A549 (cell line): Measurements from ENCODE around the gene SNX25. TPM values are rescaled to one million over a fixed set of nuclear protein-coding genes. Genes with fewer than 3 reads are reported as not detected.
A peak's percentile ranks its signal among the peaks of the same experiment; 100 is the strongest.
"Not testable (repeated sequence)": the region's sequence is repeated elsewhere in the genome, so short reads cannot be mapped to it uniquely, and the experiment has no call there.

Experiments used
- ATAC-seq, 2 experiments: fragments of 200-7000 bp in 1 of 2; fragments of >200 bp in 1 of 2; cut with Nextera tagmentation in 1 of 2; cut with Tn5 transposase in 1 of 2; 3 replicates each; pipeline versions ENCODE4 v1.8.0 to v1.9.1; 2018 to 2020; ENCODE audit warnings: mild to moderate bottlenecking in 1 of 2, moderate library complexity in 1 of 2
- CTCF ChIA-PET: fragments of 300-600 bp; sonication (Branson Sonifier 250); formaldehyde crosslinking; extraction: SDS; loops from one replicate; lab custom pipeline; 2021; ENCODE audit warnings: antibody characterized with exemption, inconsistent platforms; lab: Yijun Ruan, JAX
- POLR2A ChIA-PET: fragments of 350-600 bp; formaldehyde crosslinking; extraction: SDS; loops from one replicate; lab custom pipeline; 2021; ENCODE audit warnings: antibody characterized with exemption, inconsistent platforms; lab: Yijun Ruan, JAX
- DNase-seq, 2 experiments: peaks; one replicate each; pipeline versions ENCODE4 v3.0.0 to v3.0.0-alpha.2; 2011 to 2016; ENCODE audit warnings: low read depth in 1 of 2, low spot score in 1 of 2
- FAIRE-seq: peaks from 2 replicates; lab custom pipeline; 2011; peaks lifted over from hg19 to GRCh38; lab: Jason Lieb, UNC
- H3K27ac ChIP-seq, 2 experiments: fragments of >200 bp; sonication (Bioruptor Twin); formaldehyde crosslinking; 3 replicates each; pipeline ENCODE4 v1.5.1; 2016 to 2017
- H3K4me1 ChIP-seq: fragments of >200 bp; sonication (Bioruptor Twin); formaldehyde crosslinking; 3 replicates; pipeline ENCODE4 v1.6.1; 2016
- H3K4me2 ChIP-seq: fragments of >200 bp; sonication (Bioruptor Twin); formaldehyde crosslinking; 3 replicates; pipeline ENCODE4 v1.6.1; 2016
- H3K4me3 ChIP-seq: fragments of >200 bp; sonication (Bioruptor Twin); formaldehyde crosslinking; 3 replicates; pipeline ENCODE4 v1.5.1; 2016
- H3K9me3 ChIP-seq: fragments of >200 bp; sonication (Bioruptor Twin); formaldehyde crosslinking; 3 replicates; pipeline ENCODE4 v1.6.1; 2016
- EHF ChIP-seq: fragments of 250-450 bp; sonication (Bioruptor Pico); IDR thresholded peaks from 2 replicates; pipeline ENCODE4 v1.5.0; 2020; ENCODE audit warnings: mild to moderate bottlenecking
- GATA3 ChIP-seq: IDR thresholded peaks from 2 replicates; pipeline ENCODE4 v1.6.1; 2012; ENCODE audit warnings: borderline replicate concordance
- HEYL ChIP-seq: fragments of 250-450 bp; sonication (Bioruptor Pico); IDR thresholded peaks from 2 replicates; pipeline ENCODE4 v1.8.0; 2021; ENCODE audit warnings: mild to moderate bottlenecking, moderate library complexity
- HOXB13 ChIP-seq: fragments of 250-450 bp; sonication (Bioruptor Pico); IDR thresholded peaks from 2 replicates; pipeline ENCODE4 v1.5.0; 2020; ENCODE audit warnings: low read depth, mild to moderate bottlenecking, moderate library complexity
- JUN ChIP-seq, 2 experiments: fragments of >200 bp; sonication (Bioruptor Twin); formaldehyde crosslinking; IDR thresholded peaks; 2 replicates in 1 of 2; 3 replicates in 1 of 2; pipeline ENCODE4 v1.6.1; 2016 to 2017
- MYC ChIP-seq: IDR thresholded peaks from 2 replicates; pipeline ENCODE4 v1.6.1; 2012; ENCODE audit warnings: mild to moderate bottlenecking, inconsistent platforms, low read length, improper control_type of control experiment, borderline replicate concordance
- NFE2L2 ChIP-seq: fragments of 150-350 bp; conservative IDR thresholded peaks from 2 replicates; pipeline ENCODE4 v1.6.1; 2014; ENCODE audit warnings: low read length
- PHF8 ChIP-seq: fragments of 200-600 bp; sonication (generic); IDR thresholded peaks from 2 replicates; pipeline ENCODE4 v1.6.1; 2016; ENCODE audit warnings: low read depth, mild to moderate bottlenecking, antibody characterized with exemption, moderate library complexity, borderline replicate concordance
- POLR2AphosphoS2 ChIP-seq: conservative IDR thresholded peaks from 2 replicates; pipeline ENCODE4 v1.6.1; 2012; ENCODE audit warnings: low read length, improper control_type of control experiment, inconsistent platforms
- RARB ChIP-seq: fragments of 250-450 bp; sonication (Bioruptor Pico); IDR thresholded peaks from 2 replicates; pipeline ENCODE4 v1.8.0; 2021; ENCODE audit warnings: mild to moderate bottlenecking, moderate library complexity
- TP53 ChIP-seq: fragments of 250-450 bp; sonication (Bioruptor Pico); IDR thresholded peaks from 2 replicates; pipeline ENCODE4 v1.5.0; 2021; ENCODE audit warnings: mild to moderate bottlenecking, moderate library complexity
- ZC3H11A ChIP-seq: fragments of 450-650 bp; IDR thresholded peaks from 2 replicates; pipeline ENCODE4 v1.6.1; 2014; ENCODE audit warnings: antibody characterized with exemption, mild to moderate bottlenecking
- ZNF302 ChIP-seq: fragments of 250-450 bp; sonication (Bioruptor Pico); IDR thresholded peaks from 2 replicates; pipeline ENCODE4 v1.9.0; 2021; ENCODE audit warnings: inconsistent platforms, mild to moderate bottlenecking, moderate library complexity
- WGBS: methylation state at CpG from one replicate; pipeline ENCODE4 v1.1.6; 2017; ENCODE audit errors: missing lambda C conversion rate; 5-methylcytosine and 5-hydroxymethylcytosine counted together
- polyA plus RNA-seq, 4 experiments: library from polyadenylated mRNA; depleted of rRNA in 3 of 4; stranded (reverse); fragments of >200 nt; fragmentation: RNase III in 1 of 4; extraction: RNeasy Plus Mini Kit Qiagen cat#74134 plus additional on column Dnase treatment in 1 of 4; gene quantifications; 2 replicates in 3 of 4; 3 replicates in 1 of 4; pipeline ENCODE4 v1.2.3, GENCODE V29; 2011 to 2017
- TF ChIP-seq, protein P1 (sequence below): fragments of >200 bp; sonication (Bioruptor Twin); formaldehyde crosslinking; IDR thresholded peaks from 3 replicates; pipeline ENCODE4 v1.6.1; 2016
- TF ChIP-seq, protein P2 (sequence below): fragments of 250-450 bp; sonication (Bioruptor Pico); IDR thresholded peaks from 2 replicates; pipeline ENCODE4 v1.5.0; 2020; ENCODE audit warnings: low read depth, mild to moderate bottlenecking, moderate library complexity
- TF ChIP-seq, protein P3 (sequence below): IDR thresholded peaks from 2 replicates; pipeline ENCODE4 v1.6.1; 2012

The SNX25 gene
- polyA plus RNA-seq, 2 of the 4 experiments (the other 2 are of a cell fraction) = 10.1 to 13.0 TPM

DNA sequence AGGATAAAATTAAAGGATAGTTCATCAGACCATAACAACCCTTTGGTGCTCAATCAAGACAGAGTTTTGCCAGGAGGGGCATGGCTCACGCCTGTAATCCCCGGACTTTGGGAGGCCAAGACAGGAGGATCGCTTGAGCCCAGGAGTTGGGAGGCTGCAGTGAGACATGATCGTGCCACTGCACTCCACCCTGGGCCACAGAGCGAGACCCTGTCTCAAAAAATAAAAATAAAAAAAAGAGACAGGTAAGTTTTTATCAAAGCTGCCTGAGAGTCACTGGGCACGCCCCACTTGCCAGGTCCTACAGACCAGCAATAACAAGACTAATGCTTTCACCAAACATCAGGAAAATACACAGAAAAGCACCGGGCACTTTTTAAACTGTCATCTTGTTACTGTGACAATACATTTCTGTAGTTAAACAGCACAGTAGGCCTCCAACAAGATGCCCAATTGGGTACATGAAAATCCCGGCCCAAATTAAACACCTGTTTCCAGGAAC, 6.4 kb upstream of the SNX25 start (continued):
- no peak for TF ChIP-seq ZC3H11A

DNA sequence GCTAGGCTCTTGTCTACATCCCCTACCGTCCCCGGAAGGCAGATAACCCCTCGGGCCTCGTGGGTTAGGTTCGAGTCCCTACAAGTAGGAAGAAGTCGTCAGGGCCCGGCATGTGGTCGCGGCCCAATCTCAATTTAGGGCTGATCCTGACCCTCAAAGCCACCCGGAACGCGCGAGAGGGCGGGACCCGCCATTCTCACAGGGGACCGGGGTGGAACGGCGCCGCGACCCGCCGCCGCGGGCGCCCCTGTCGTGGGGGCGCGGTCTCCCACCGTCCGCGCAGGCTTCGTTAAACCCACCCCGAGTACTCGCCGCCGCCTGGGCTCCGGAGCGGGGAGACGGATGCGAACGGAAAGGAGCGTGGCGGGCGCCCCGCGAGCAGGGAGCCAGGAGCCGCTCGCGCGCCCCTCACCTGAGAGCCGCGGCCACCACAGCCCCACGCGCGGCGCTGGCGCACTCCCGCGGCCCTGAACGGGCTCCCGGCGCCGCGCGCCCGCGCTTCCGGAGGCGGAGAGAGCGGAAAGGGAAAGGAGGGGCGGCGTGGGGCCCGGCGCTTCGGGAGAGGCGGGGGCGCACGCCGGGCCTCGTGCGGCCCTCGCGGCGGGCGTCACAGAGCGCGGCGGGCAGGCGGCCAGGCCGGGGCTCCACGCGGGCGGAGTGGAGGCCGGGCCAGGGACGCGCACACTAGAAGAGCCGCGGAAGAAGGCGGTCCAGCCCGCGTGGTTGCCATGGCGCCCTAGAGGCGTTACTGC, 5.7 kb upstream of the SNX25 start, which contains the start of gene CFAP97:
Gene CFAP97, minus strand, starts transcription at position 515 of the 752 bp plus-strand sequence. CDS start 12,804 bp downstream, outside the sequence.
- peak within 1 kb of the TSS; percentile 82 for H3K4me3 ChIP-seq
- DNase-seq = peak; percentile 55 to 73
- peak within 1 kb of the TSS; percentile 88 for H3K4me2 ChIP-seq
- WGBS = 4% methylated on average over 13 of the region's 103 CpGs
- peak within 1 kb of the TSS; percentile 92 to 93 for H3K27ac ChIP-seq
- TF ChIP-seq, protein P1, sequence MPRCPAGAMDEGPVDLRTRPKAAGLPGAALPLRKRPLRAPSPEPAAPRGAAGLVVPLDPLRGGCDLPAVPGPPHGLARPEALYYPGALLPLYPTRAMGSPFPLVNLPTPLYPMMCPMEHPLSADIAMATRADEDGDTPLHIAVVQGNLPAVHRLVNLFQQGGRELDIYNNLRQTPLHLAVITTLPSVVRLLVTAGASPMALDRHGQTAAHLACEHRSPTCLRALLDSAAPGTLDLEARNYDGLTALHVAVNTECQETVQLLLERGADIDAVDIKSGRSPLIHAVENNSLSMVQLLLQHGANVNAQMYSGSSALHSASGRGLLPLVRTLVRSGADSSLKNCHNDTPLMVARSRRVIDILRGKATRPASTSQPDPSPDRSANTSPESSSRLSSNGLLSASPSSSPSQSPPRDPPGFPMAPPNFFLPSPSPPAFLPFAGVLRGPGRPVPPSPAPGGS = 0 out of 3 replicates have a peak, but pooled peaks have one; percentile 40
- TF ChIP-seq GATA3 (no peak), RARB (no peak), MYC (0 out of 2 replicates have a peak, but pooled peaks have one; percentile 57), JUN (IDR thresholded peaks at IDR 0.05) (peak; percentile 25 to 65; a peak in 1 of 5 replicates), HOXB13 (CRISPR knock-in tag) (peak; percentile 50; the same call in 1 of the 2 replicates), NFE2L2 (no peak), POLR2AphosphoS2 (no peak), PHF8 (peak; percentile 86)
- TF ChIP-seq, protein P2, sequence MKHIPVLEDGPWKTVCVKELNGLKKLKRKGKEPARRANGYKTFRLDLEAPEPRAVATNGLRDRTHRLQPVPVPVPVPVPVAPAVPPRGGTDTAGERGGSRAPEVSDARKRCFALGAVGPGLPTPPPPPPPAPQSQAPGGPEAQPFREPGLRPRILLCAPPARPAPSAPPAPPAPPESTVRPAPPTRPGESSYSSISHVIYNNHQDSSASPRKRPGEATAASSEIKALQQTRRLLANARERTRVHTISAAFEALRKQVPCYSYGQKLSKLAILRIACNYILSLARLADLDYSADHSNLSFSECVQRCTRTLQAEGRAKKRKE (CRISPR knock-in tag) = peak; percentile 34; the same call in 1 of the 2 replicates
- TF ChIP-seq, protein P3, sequence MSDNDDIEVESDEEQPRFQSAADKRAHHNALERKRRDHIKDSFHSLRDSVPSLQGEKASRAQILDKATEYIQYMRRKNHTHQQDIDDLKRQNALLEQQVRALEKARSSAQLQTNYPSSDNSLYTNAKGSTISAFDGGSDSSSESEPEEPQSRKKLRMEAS = peak; percentile 45
- CTCF ChIA-PET = interaction anchor here (0.8 to 1.5 kb wide), 2 partner anchors 20 to 142 kb away, joined by 3 to 5 read pairs; no protein-coding TSS in a partner anchor
- POLR2A ChIA-PET = no interaction called here
- H3K4me1 ChIP-seq = peaks cover 25% of the 10 kb centered on the region; the same call in 2 of the 3 replicates
- H3K9me3 ChIP-seq = no peaks in the 10 kb centered on the region
- ATAC-seq = peak; percentile 89 to 94
- FAIRE-seq = no peak

DNA sequence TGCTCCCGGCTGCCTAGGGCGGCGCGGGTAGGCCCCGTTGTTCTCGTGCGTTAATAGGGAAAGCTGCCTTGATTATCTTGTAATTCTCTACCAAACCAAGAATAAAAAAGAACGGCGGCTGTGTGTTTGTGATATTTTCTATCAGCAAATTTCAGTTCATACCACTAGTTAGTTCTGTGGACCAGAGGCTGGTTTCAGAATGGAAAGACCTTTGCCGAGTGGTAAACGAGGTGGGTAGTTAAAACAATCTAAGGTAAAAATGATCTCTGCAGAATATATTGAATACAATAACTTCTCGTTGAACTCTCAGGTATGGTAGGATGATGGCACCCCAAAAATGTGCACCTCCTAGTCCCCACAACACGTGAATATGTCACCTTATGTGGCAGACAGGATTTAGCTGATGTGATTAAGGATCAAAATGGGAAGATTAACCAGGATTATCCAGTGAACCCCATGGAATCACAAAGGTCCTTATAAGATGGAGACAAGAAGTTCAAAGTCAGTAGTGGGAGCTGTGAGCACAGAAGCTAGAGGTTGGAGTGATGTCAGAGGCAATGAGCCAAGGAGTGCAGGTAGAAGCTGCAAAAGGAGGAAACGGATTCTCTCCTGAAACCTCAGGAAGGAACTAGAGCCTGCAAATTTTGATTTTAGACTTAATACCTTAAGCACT, 5.0 kb upstream of the SNX25 start:
- H3K4me1 ChIP-seq = peaks cover 27% of the 10 kb centered on the region; the same call in 2 of the 3 replicates
- ATAC-seq = no peak
- H3K4me3 ChIP-seq = peak overlapping the region; percentile 82
- DNase-seq = peak in 1 of 2 experiments; percentile 18
- H3K9me3 ChIP-seq = no peaks in the 10 kb centered on the region
- 7% methylated on average over 14 of the region's 14 CpGs for WGBS
- no peak for FAIRE-seq
- POLR2A ChIA-PET = no interaction called here
- H3K27ac ChIP-seq = peak overlapping the region; percentile 92 to 93
- CTCF ChIA-PET = interaction anchor here (0.8 to 1.5 kb wide), 2 partner anchors 20 to 142 kb away, joined by 3 to 5 read pairs; no protein-coding TSS in a partner anchor
- H3K4me2 ChIP-seq = peak overlapping the region; percentile 88
- TF ChIP-seq ZNF302 (CRISPR knock-in tag) (no peak), TP53 (CRISPR knock-in tag) (no peak), EHF (no peak), HEYL (CRISPR knock-in tag) (no peak), MYC (no peak), NFE2L2 (no peak)
- TF ChIP-seq, protein P2 (CRISPR knock-in tag) = no peak
- TF ChIP-seq, protein P3 = no peak
- TF ChIP-seq, all 56 proteins: peak for 0

DNA sequence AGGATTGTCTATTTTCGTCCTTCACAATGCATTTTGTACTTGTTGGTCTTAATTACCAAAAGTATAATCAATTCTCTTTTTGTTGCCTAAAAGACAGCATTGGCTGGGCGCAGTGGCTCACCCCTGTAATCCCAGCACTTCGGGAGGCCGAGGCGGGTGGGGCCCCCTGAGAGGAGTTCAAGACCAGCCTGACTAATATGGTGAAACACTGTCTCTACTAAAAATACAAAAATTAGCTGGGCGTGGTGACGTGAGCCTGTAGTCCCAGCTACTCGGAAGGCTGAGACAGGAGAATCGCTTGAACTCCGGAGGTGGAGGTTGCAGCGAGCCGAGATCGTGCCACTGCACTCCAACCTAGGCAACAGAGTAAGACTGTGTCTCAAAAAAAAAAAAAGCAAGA, 4.3 kb upstream of the SNX25 start:
- DNase-seq, ATAC-seq, H3K9me3 ChIP-seq, POLR2A ChIA-PET, H3K27ac ChIP-seq, H3K4me3 ChIP-seq, FAIRE-seq: not testable (repeated sequence)
- CTCF ChIA-PET = interaction anchor here (1.5 kb wide), 1 partner anchor 21 kb away, joined by 5 read pairs; no protein-coding TSS in a partner anchor
- H3K4me1 ChIP-seq = peaks cover 27% of the 10 kb centered on the region; the same call in 2 of the 3 replicates
- H3K4me2 ChIP-seq = peak overlapping the region; percentile 88
- WGBS = 93% methylated on average over 13 of the region's 13 CpGs
